IMR-90 (cell line): Measurements from ENCODE around the gene THAP12.

ENCODE experiments used
- CEBPB ChIP-seq: IDR thresholded peaks from 2 replicates; pipeline ENCODE4 v1.6.1; 2012; ENCODE audit warnings: low read depth, low read length, improper control_type of control experiment
- CHD1 ChIP-seq: IDR thresholded peaks from 2 replicates; pipeline ENCODE4 v1.6.1; 2012; ENCODE audit warnings: low read depth, low read length, improper control_type of control experiment
- CTCF ChIP-seq: conservative IDR thresholded peaks from 2 replicates; pipeline ENCODE4 v1.5.1; 2012; ENCODE audit warnings: mild to moderate bottlenecking, low read depth, low read length, improper control_type of control experiment
- FOS ChIP-seq: fragments of 150-350 bp; IDR thresholded peaks from 2 replicates; pipeline ENCODE4 v1.6.1; 2016; ENCODE audit warnings: low read depth, low read length
- MAFK ChIP-seq: IDR thresholded peaks from 2 replicates; pipeline ENCODE4 v1.6.1; 2012; ENCODE audit warnings: low read depth, low read length, improper control_type of control experiment
- MAZ ChIP-seq: IDR thresholded peaks from 2 replicates; pipeline ENCODE4 v1.6.1; 2012; ENCODE audit warnings: low read depth, mild to moderate bottlenecking, low read length, improper control_type of control experiment, moderate library complexity, borderline replicate concordance
- MXI1 ChIP-seq: IDR thresholded peaks from 2 replicates; pipeline ENCODE4 v1.6.1; 2012; ENCODE audit warnings: low read depth, mild to moderate bottlenecking, low read length, moderate library complexity, borderline replicate concordance
- NFE2L2 ChIP-seq: fragments of 150-350 bp; IDR thresholded peaks from 2 replicates; pipeline ENCODE4 v1.6.1; 2016; ENCODE audit warnings: low read depth, mild to moderate bottlenecking, low read length
- POLR2A ChIP-seq: IDR thresholded peaks from 2 replicates; pipeline ENCODE4 v1.6.1; 2012; ENCODE audit warnings: mild to moderate bottlenecking, low read depth, low read length
- RAD21 ChIP-seq: IDR thresholded peaks from 2 replicates; pipeline ENCODE4 v1.6.1; 2012; ENCODE audit warnings: low read length, improper control_type of control experiment
- RCOR1 ChIP-seq: IDR thresholded peaks from 2 replicates; pipeline ENCODE4 v1.6.1; 2012; ENCODE audit warnings: mild to moderate bottlenecking, low read length, improper control_type of control experiment; ENCODE audit not compliant: insufficient replicate concordance
- RFX5 ChIP-seq: IDR thresholded peaks from 2 replicates; pipeline ENCODE4 v1.8.0; 2012; ENCODE audit warnings: low read depth, mild to moderate bottlenecking, low read length, moderate library complexity
- USF2 ChIP-seq: fragments of 150-350 bp; IDR thresholded peaks from 2 replicates; pipeline ENCODE4 v1.6.1; 2017; ENCODE audit warnings: mild to moderate bottlenecking, antibody characterized with exemption, low read length, low read depth

DNA sequence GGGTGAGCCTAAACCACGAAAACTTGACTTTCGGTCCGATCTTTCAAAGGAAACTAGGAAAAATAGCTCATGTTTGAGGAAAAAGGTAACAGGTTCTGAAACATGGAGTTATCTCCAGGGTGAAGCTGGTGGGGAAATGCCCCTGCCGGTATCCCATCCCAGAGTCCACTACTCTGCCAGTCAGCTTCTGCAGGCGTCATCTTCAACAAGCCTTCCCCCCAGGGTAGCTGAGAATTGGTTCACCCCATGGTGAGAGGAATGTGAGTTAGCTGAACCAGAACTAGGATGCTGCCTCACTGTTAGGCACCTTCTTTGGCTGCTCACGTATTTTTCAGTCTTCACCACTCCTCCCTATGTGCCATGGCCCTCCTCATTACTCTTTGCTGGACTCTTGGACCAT lies 1.3 kb upstream of the THAP12 start:
- TF ChIP-seq CHD1 (no peak), MAFK (no peak), CTCF (no peak), CEBPB (no peak), POLR2A (no peak), RAD21 (no peak), FOS (no peak), USF2 (no peak), MAZ (no peak), MXI1 (no peak), RCOR1 (no peak), RFX5 (no peak), NFE2L2 (no peak)
